HepG2 (cell line): ENCODE measurements around the gene DAAM1. TPM values are rescaled to one million over a fixed set of nuclear protein-coding genes. Genes with fewer than 3 reads are reported as not detected.

Source experiments
- ATAC-seq: fragments of 200-7000 bp; cut with Tn5 transposase; 3 replicates; pipeline ENCODE4 v1.9.1; 2020; ENCODE audit warnings: mild to moderate bottlenecking, moderate library complexity
- BruUV-seq: library from RNA; stranded (reverse); fragments of 400-500 nt; replicated peaks from 2 replicates; lab custom pipeline; 2021; lab: Mats Ljungman, UMichigan
- CTCF ChIA-PET: fragments of 300-600 bp; formaldehyde crosslinking; extraction: SDS; loops from one replicate; lab custom pipeline; 2021; ENCODE audit warnings: low total read pairs, inconsistent platforms, low intra/inter-chr PET ratio; lab: Yijun Ruan, JAX
- POLR2A ChIA-PET: fragments of 350-600 bp; sonication (Branson Sonifier 250); formaldehyde crosslinking; loops from one replicate; lab custom pipeline; 2020; ENCODE audit warnings: antibody characterized with exemption, inconsistent platforms; lab: Yijun Ruan, JAX
- DNase-seq: peaks from one replicate; pipeline ENCODE4 v3.0.0-alpha.2; 2015; ENCODE audit warnings: low spot score
- FAIRE-seq: peaks from 3 replicates; lab custom pipeline; 2011; peaks lifted over from hg19 to GRCh38; lab: Jason Lieb, UNC
- H2AFZ ChIP-seq: one replicate; pipeline ENCODE4 v1.6.1; 2011; ENCODE audit warnings: low read length, inconsistent platforms
- H3K27ac ChIP-seq: fragments of 300-600 bp; 3 replicates; pipeline ENCODE4 v1.8.0; 2011; ENCODE audit warnings: mixed run types, mild to moderate bottlenecking, mixed read lengths, low read length, inconsistent platforms; ENCODE audit not compliant: insufficient read depth; ENCODE audit errors: extremely low read length
- H3K27me3 ChIP-seq, 2 experiments: fragments of 200-600 bp in 1 of 2; 2 replicates in 1 of 2; 3 replicates in 1 of 2; pipeline versions ENCODE4 v1.6.0 to v1.8.0; 2011; ENCODE audit warnings: low read length in 2 of 2, mild to moderate bottlenecking in 2 of 2, moderate library complexity in 2 of 2, inconsistent platforms in 1 of 2; ENCODE audit not compliant: insufficient read depth in 2 of 2, control insufficient read depth in 1 of 2
- H3K36me3 ChIP-seq, 2 experiments: fragments of 200-600 bp in 1 of 2; replicated peaks in 1 of 2; 2 replicates in 1 of 2; 3 replicates in 1 of 2; pipeline versions ENCODE4 v1.5.1 to v1.8.0; 2011; ENCODE audit warnings: low read length in 2 of 2, inconsistent platforms in 1 of 2; ENCODE audit not compliant: insufficient read depth in 2 of 2, control insufficient read depth in 1 of 2
- H3K4me1 ChIP-seq: 2 replicates; pipeline ENCODE4 v1.5.1; 2012; ENCODE audit warnings: low read length, inconsistent platforms; ENCODE audit not compliant: insufficient read depth
- H3K4me2 ChIP-seq: 2 replicates; pipeline ENCODE4 v1.6.0; 2011; ENCODE audit warnings: low read depth, low read length, inconsistent platforms
- H3K4me3 ChIP-seq, 3 experiments: fragments of 200-600 bp in 1 of 3; sonication (generic), shearing (Covaris generic) in 1 of 3; replicated peaks in 1 of 3; 2 replicates each; pipeline ENCODE4 v1.5.1; 2011 to 2016; ENCODE audit warnings: low read length in 3 of 3, inconsistent platforms in 2 of 3, low read depth in 2 of 3, mild to moderate bottlenecking in 2 of 3, control low read depth in 1 of 3, mixed read lengths in 1 of 3; ENCODE audit not compliant: insufficient read depth in 1 of 3
- H3K79me2 ChIP-seq: one replicate; pipeline ENCODE4 v1.6.1; 2011; ENCODE audit warnings: low read length, inconsistent platforms; ENCODE audit not compliant: insufficient read depth
- H3K9ac ChIP-seq: 2 replicates; pipeline ENCODE4 v1.6.0; 2011; ENCODE audit warnings: mild to moderate bottlenecking, low read depth, low read length, inconsistent platforms; ENCODE audit not compliant: insufficient read depth
- H3K9me3 ChIP-seq: 2 replicates; pipeline ENCODE4 v1.5.1; 2012; ENCODE audit warnings: mild to moderate bottlenecking, low read length
- H4K20me1 ChIP-seq: 2 replicates; pipeline ENCODE4 v1.6.0; 2011; ENCODE audit warnings: inconsistent platforms, mild to moderate bottlenecking, low read length, moderate library complexity; ENCODE audit not compliant: insufficient read depth
- ATF2 ChIP-seq: sonication (generic); formaldehyde crosslinking; IDR thresholded peaks from 2 replicates; pipeline ENCODE4 v1.4.0; 2020; ENCODE audit warnings: missing genetic modification reagents
- DZIP1 ChIP-seq: sonication (generic); formaldehyde crosslinking; IDR thresholded peaks from 2 replicates; pipeline ENCODE4 v1.5.0; 2020; ENCODE audit warnings: mild to moderate bottlenecking, missing genetic modification reagents
- NFAT5 ChIP-seq: sonication (generic); formaldehyde crosslinking; IDR thresholded peaks from 2 replicates; pipeline ENCODE4 v1.4.0; 2020; ENCODE audit warnings: missing genetic modification reagents
- PHF5A ChIP-seq: IDR thresholded peaks from one replicate; pipeline ENCODE4 v1.6.1; 2018; ENCODE audit warnings: low read depth, missing genetic modification reagents; ENCODE audit not compliant: unreplicated experiment
- TBL1XR1 ChIP-seq: fragments of 150-350 bp; IDR thresholded peaks from 2 replicates; pipeline ENCODE4 v1.6.1; 2014; ENCODE audit warnings: borderline replicate concordance, low read length; ENCODE audit not compliant: partially characterized antibody
- THAP11 ChIP-seq: IDR thresholded peaks from 2 replicates; pipeline ENCODE4 v1.6.1; 2016; ENCODE audit warnings: missing biosample characterization, missing genetic modification reagents
- ZNF512B ChIP-seq: sonication (generic); formaldehyde crosslinking; IDR thresholded peaks from 2 replicates; pipeline ENCODE4 v1.5.1; 2020; ENCODE audit warnings: missing genetic modification reagents, mild to moderate bottlenecking, borderline replicate concordance
- ZNF678 ChIP-seq: sonication (generic); formaldehyde crosslinking; IDR thresholded peaks from 2 replicates; pipeline ENCODE4 v1.4.0; 2020; ENCODE audit warnings: mild to moderate bottlenecking, missing genetic modification reagents
- ZSCAN31 ChIP-seq: sonication (generic); formaldehyde crosslinking; IDR thresholded peaks from 2 replicates; pipeline ENCODE4 v1.5.0; 2020; ENCODE audit warnings: low read depth, mild to moderate bottlenecking, missing genetic modification reagents
- in situ Hi-C: cut with HindIII; loops from 2 replicates; pipeline ENCODE4 v1.10.0; 2017; ENCODE audit warnings: low pct_unique_long_range_greater_than_20kb; ENCODE audit not compliant: extremely low pct_ligation_motif_present
- intact Hi-C: fragments of 100-400 bp; cut with micrococcal nuclease; formaldehyde crosslinking; loops from one replicate; pipeline ENCODE4 v1.10.0; 2022; ENCODE audit not compliant: unreplicated experiment
- polyA plus RNA-seq, 8 experiments: library from polyadenylated mRNA; depleted of rRNA in 3 of 8; stranded (reverse) in 7 of 8; unstranded in 1 of 8; fragments of >200 nt; fragmentation: Illumina TruSeq in 4 of 8; extraction: Trizol in 4 of 8; gene quantifications; 2 replicates each; pipeline versions ENCODE4 v1.2.1 to v1.2.3, GENCODE V29; 2011 to 2016; ENCODE audit warnings: low read depth in 4 of 8, missing spikeins in 1 of 8, mixed read lengths in 1 of 8; ENCODE audit not compliant: insufficient read depth in 1 of 8
- total RNA-seq, 5 experiments: library from RNA; depleted of rRNA; stranded (reverse); fragments of >200 nt; fragmentation: Illumina TruSeq; extraction: Trizol; gene quantifications; 2 replicates each; pipeline ENCODE4 v1.2.3, GENCODE V29; 2016; ENCODE audit warnings: low read depth in 1 of 5

Gene DAAM1
- total and polyA plus RNA-seq, 2 of the 13 experiments (the other 11 are each of a cell fraction or from before 2014, with no cell fraction given), result 10.9 to 24.5 TPM

- CTCF ChIA-PET, result no interaction called here
- Histone ChIP-seq H3K27ac (no peak overlapping the region), H4K20me1 (no peaks in the 10 kb centered on the region), H3K4me2 (no peak overlapping the region), H3K36me3 (no peaks in the 10 kb centered on the region), H3K4me1 (peaks cover 39% of the 10 kb centered on the region), H2AFZ (no peak overlapping the region), H3K4me3 (no peak overlapping the region), H3K79me2 (no peaks in the 10 kb centered on the region), H3K27me3 (no peaks in the 10 kb centered on the region), H3K9me3 (peaks cover 11% of the 10 kb centered on the region; the same call in 1 of the 2 replicates), H3K9ac (no peak overlapping the region)
- peak; percentile 54 for FAIRE-seq
- peak; percentile 81 for DNase-seq
- POLR2A ChIA-PET, result interaction anchor here (0.7 to 1.1 kb wide), 3 partner anchors 20 to 201 kb away, joined by 3 to 4 read pairs (median 3); partner anchors contain the start of genes JKAMP and L3HYPDH
- intact Hi-C loops (loop anchor here (1.0 to 2.0 kb wide), 2 partner anchors 13 to 46 kb away; no protein-coding TSS in a partner anchor), in situ Hi-C loops (no loop called here)
- BruUV-seq, result no TSS peak
- ATAC-seq, result peak; percentile 92
- no peak for TF ChIP-seq DZIP1 (CRISPR knock-in tag)
- TF ChIP-seq ZSCAN31, result no peak
- no peak for TF ChIP-seq ZNF512B (CRISPR knock-in tag)
- TF ChIP-seq ATF2 (CRISPR knock-in tag), result peak; percentile 77; the same call in 1 of the 2 replicates
- TF ChIP-seq THAP11 (CRISPR knock-in tag), result peak; percentile 71
- TF ChIP-seq PHF5A, result no peak
- peak; percentile 86 for TF ChIP-seq TBL1XR1
- TF ChIP-seq NFAT5 (CRISPR knock-in tag), result no peak
- no peak for TF ChIP-seq ZNF678 (CRISPR knock-in tag)
These were observed 94.9 kb downstream of the DAAM1 start for GRCh38 chr14:59283361-59283760.
